ENCODE results near the gene MACF1. TPM values are rescaled to one million over a fixed set of nuclear protein-coding genes. Genes with fewer than 3 reads are reported as not detected.
"Not testable (repeated sequence)": the region's sequence is repeated elsewhere in the genome, so short reads cannot be mapped to it uniquely, and the experiment has no call there.

MACF1 gene
- total and polyA plus RNA-seq, 4 donors = 23.3 to 216 (median 51.2) TPM

DNA sequence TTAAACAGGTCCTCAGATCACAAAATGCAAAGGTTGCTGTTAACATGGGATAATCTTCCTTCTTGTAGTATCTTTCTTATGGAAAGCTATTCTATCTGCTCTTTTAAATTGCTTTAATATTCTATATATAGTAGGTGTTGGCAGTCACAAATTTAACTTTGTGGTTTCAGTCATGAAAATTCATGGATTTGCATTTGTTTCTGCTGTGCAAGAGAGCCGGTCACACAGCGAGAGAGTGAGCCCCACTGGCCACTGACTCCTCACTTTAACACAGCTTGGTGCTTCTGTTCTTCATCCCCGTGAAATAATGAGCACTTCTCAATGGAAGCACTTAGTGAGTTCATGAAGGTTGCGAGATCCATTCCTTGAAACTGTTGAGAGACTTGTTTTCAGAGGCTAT, 268.8 kb downstream of the MACF1 start:
- no peak overlapping the region for H3K27ac ChIP-seq (ENCODE audit: low read depth in 1 of 2, low read length in 2 of 2)
- no peak for DNase-seq (ENCODE audit: low spot score)
- TF ChIP-seq YY1 (IDR thresholded peaks at IDR 0.05) (no peak), FOXA2 (IDR thresholded peaks at IDR 0.05) (no peak), NR2F2 (IDR thresholded peaks at IDR 0.05) (no peak), SP1 (IDR thresholded peaks at IDR 0.05) (no peak), JUND (IDR thresholded peaks at IDR 0.05) (no peak), HNF4G (IDR thresholded peaks at IDR 0.05) (no peak), RXRA (IDR thresholded peaks at IDR 0.05) (no peak), EGR1 (IDR thresholded peaks at IDR 0.05; ENCODE audit: low read depth in 2 of 2) (no peak)
- TF ChIP-seq, protein P1, sequence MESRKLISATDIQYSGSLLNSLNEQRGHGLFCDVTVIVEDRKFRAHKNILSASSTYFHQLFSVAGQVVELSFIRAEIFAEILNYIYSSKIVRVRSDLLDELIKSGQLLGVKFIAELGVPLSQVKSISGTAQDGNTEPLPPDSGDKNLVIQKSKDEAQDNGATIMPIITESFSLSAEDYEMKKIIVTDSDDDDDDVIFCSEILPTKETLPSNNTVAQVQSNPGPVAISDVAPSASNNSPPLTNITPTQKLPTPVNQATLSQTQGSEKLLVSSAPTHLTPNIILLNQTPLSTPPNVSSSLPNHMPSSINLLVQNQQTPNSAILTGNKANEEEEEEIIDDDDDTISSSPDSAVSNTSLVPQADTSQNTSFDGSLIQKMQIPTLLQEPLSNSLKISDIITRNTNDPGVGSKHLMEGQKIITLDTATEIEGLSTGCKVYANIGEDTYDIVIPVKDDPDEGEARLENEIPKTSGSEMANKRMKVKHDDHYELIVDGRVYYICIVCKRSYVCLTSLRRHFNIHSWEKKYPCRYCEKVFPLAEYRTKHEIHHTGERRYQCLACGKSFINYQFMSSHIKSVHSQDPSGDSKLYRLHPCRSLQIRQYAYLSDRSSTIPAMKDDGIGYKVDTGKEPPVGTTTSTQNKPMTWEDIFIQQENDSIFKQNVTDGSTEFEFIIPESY (IDR thresholded peaks at IDR 0.05) = no peak
- TF ChIP-seq, protein P2, sequence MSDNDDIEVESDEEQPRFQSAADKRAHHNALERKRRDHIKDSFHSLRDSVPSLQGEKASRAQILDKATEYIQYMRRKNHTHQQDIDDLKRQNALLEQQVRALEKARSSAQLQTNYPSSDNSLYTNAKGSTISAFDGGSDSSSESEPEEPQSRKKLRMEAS (IDR thresholded peaks at IDR 0.05) = no peak
- TF ChIP-seq, protein P3, sequence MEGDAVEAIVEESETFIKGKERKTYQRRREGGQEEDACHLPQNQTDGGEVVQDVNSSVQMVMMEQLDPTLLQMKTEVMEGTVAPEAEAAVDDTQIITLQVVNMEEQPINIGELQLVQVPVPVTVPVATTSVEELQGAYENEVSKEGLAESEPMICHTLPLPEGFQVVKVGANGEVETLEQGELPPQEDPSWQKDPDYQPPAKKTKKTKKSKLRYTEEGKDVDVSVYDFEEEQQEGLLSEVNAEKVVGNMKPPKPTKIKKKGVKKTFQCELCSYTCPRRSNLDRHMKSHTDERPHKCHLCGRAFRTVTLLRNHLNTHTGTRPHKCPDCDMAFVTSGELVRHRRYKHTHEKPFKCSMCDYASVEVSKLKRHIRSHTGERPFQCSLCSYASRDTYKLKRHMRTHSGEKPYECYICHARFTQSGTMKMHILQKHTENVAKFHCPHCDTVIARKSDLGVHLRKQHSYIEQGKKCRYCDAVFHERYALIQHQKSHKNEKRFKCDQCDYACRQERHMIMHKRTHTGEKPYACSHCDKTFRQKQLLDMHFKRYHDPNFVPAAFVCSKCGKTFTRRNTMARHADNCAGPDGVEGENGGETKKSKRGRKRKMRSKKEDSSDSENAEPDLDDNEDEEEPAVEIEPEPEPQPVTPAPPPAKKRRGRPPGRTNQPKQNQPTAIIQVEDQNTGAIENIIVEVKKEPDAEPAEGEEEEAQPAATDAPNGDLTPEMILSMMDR (IDR thresholded peaks at IDR 0.05; ENCODE audit: low read depth, low read length, missing input control) = no peak
- peaks cover 10 to 60% (median 50%) of the 10 kb centered on the region in 4 donors for H3K36me3 ChIP-seq (ENCODE audit: control insufficient read depth in 4 of 4, insufficient read depth in 3 of 4, low read depth in 1 of 4, low read length in 3 of 4)
- H3K4me1 ChIP-seq (ENCODE audit: control insufficient read depth in 4 of 4, insufficient read depth in 4 of 4, low read length in 3 of 4) = no peaks in the 10 kb centered on the region
- H3K9ac ChIP-seq (ENCODE audit: low read depth in 1 of 2, low read length in 2 of 2) = no peak overlapping the region
- H3K4me3 ChIP-seq (ENCODE audit: low read depth in 1 of 3, low read length in 3 of 3) = no peak overlapping the region
- WGBS = 97% methylated on average over 4 of the region's 4 CpGs
- no peaks in the 10 kb centered on the region for H3K27me3 ChIP-seq (ENCODE audit: control insufficient read depth in 4 of 4, insufficient read depth in 4 of 4, low read length in 3 of 4)
- H3K9me3 ChIP-seq (ENCODE audit: control insufficient read depth in 4 of 4, low read length in 3 of 4) = no peaks in the 10 kb centered on the region

DNA sequence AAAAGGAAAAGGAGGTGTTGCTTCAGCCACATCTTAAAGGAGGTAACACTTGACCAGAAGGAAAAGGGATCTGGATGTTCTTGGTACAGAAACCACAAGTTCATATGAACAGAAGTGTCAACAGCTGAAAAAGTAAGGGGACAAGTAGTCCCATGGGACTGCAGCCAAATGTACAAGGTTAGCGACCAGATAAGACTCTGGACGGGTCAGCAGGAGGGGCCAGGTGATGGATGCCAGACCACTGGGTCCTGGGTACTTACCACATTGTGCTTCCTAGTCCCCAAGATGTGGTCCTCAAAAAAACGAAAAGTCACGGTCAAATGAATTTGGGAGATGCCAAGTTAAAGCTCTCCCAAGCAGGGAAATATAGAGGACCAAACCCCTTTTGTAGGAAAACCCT, 270.3 kb downstream of the MACF1 start:
- no peak for DNase-seq (ENCODE audit: low spot score)
- 64% methylated on average over 4 of the region's 4 CpGs for WGBS

DNA sequence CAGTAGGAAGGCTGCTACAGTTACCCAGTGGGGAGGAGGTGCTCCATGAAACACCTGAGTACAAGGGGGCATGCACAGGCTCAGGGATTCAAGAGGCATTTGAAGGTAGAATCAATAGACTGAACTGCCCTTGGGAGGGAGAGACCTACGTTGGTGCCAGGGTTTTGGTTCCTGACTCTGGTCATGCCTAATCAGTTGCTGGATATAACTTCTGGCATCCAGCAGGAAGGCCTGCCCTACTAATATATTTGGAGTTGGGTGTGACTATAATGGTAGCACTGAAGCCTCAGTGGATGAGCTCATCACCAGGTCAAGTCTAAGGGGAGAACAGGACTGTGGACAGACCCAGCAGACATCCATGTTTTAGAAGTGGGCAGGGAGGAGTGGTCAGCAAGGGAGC, 271.1 kb downstream of the MACF1 start:
- DNase-seq (ENCODE audit: low spot score); H3K9me3 ChIP-seq (ENCODE audit: control insufficient read depth in 4 of 4, low read length in 3 of 4); H3K4me3 ChIP-seq (ENCODE audit: low read depth in 1 of 3, low read length in 3 of 3); H3K4me1 ChIP-seq (ENCODE audit: control insufficient read depth in 4 of 4, insufficient read depth in 4 of 4, low read length in 3 of 4); H3K9ac ChIP-seq (ENCODE audit: low read depth in 1 of 2, low read length in 2 of 2); H3K27ac ChIP-seq (ENCODE audit: low read depth in 1 of 2, low read length in 2 of 2); H3K27me3 ChIP-seq (ENCODE audit: control insufficient read depth in 4 of 4, insufficient read depth in 4 of 4, low read length in 3 of 4): not testable (repeated sequence)
- peaks cover 10 to 55% (median 46%) of the 10 kb centered on the region in 4 donors for H3K36me3 ChIP-seq (ENCODE audit: control insufficient read depth in 4 of 4, insufficient read depth in 3 of 4, low read depth in 1 of 4, low read length in 3 of 4)
- WGBS = 64% methylated on average over 1 of the region's 1 CpG

More for the DNA sequence above, 270.3 kb downstream of the MACF1 start:
- TF ChIP-seq JUND (IDR thresholded peaks at IDR 0.05) (no peak), SP1 (IDR thresholded peaks at IDR 0.05) (no peak), NR2F2 (IDR thresholded peaks at IDR 0.05) (no peak), GABPA (IDR thresholded peaks at IDR 0.05 in 1 of 2, conservative IDR thresholded peaks at IDR 0.05 in 1 of 2) (no peak), FOXA1 (IDR thresholded peaks at IDR 0.05) (no peak), RXRA (IDR thresholded peaks at IDR 0.05) (no peak), HNF4A (conservative IDR thresholded peaks at IDR 0.05) (no peak)
- TF ChIP-seq, protein P3 (IDR thresholded peaks at IDR 0.05; ENCODE audit: low read depth, low read length, missing input control) = no peak
- TF ChIP-seq, protein P1 (IDR thresholded peaks at IDR 0.05) = no peak
- TF ChIP-seq, protein P4, sequence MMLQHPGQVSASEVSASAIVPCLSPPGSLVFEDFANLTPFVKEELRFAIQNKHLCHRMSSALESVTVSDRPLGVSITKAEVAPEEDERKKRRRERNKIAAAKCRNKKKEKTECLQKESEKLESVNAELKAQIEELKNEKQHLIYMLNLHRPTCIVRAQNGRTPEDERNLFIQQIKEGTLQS (IDR thresholded peaks at IDR 0.05) = no peak
- Histone ChIP-seq H3K27me3 (ENCODE audit: control insufficient read depth in 4 of 4, insufficient read depth in 4 of 4, low read length in 3 of 4) (no peaks in the 10 kb centered on the region), H3K4me1 (ENCODE audit: control insufficient read depth in 4 of 4, insufficient read depth in 4 of 4, low read length in 3 of 4) (no peaks in the 10 kb centered on the region), H3K4me3 (ENCODE audit: low read depth in 1 of 3, low read length in 3 of 3) (no peak overlapping the region), H3K9ac (ENCODE audit: low read depth in 1 of 2, low read length in 2 of 2) (no peak overlapping the region), H3K9me3 (ENCODE audit: control insufficient read depth in 4 of 4, low read length in 3 of 4) (no peaks in the 10 kb centered on the region), H3K27ac (ENCODE audit: low read depth in 1 of 2, low read length in 2 of 2) (no peak overlapping the region), H3K36me3 (ENCODE audit: control insufficient read depth in 4 of 4, insufficient read depth in 3 of 4, low read depth in 1 of 4, low read length in 3 of 4) (peaks cover 8 to 55% (median 46%) of the 10 kb centered on the region in 4 donors)
